Neuron (in vitro differentiated cells): Measurements from ENCODE around the gene SLAIN2.

Source experiments
- H2AFZ ChIP-seq: one replicate; pipeline ENCODE4 v1.6.1; 2013; ENCODE audit warnings: low read depth, mild to moderate bottlenecking, inconsistent platforms, low read length, moderate library complexity
- H3K27me3 ChIP-seq: one replicate; pipeline ENCODE4 v1.6.1; 2013; ENCODE audit warnings: low read length; ENCODE audit not compliant: insufficient read depth
- H3K36me3 ChIP-seq: one replicate; pipeline ENCODE4 v1.6.1; 2013; ENCODE audit warnings: low read length; ENCODE audit not compliant: insufficient read depth
- H3K4me1 ChIP-seq: one replicate; pipeline ENCODE4 v1.6.1; 2013; ENCODE audit warnings: low read length; ENCODE audit not compliant: insufficient read depth
- H3K4me3 ChIP-seq: 2 replicates; pipeline ENCODE4 v1.5.1; 2013; ENCODE audit warnings: mild to moderate bottlenecking, low read length, moderate library complexity
- H3K9me3 ChIP-seq: one replicate; pipeline ENCODE4 v1.6.1; 2013; ENCODE audit warnings: low read length

Gene SLAIN2

DNA sequence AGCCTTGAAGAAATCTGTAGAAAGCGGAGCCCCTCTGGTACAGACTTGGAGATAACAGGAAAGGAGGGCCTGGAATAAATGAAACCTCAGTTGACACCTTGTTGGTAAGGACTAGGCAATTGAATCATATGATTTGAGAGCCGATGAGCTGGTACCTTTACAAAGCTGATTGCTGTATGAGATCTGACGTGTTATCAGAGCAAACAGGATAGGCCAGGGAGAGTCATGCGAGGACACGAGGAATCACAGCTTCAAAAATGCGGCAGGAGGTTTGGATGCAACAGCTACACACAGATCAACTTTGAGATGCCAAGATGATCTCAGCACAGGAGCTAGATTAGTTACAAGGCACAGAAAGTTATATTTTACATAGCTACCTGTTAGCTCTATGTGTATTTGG lies 134.4 kb downstream of the SLAIN2 start:
- H3K4me1 ChIP-seq: no peaks in the 10 kb centered on the region
- no peaks in the 10 kb centered on the region for H3K27me3 ChIP-seq
- H3K36me3 ChIP-seq: no peaks in the 10 kb centered on the region
- H2AFZ ChIP-seq: no peak overlapping the region
- H3K4me3 ChIP-seq: no peak overlapping the region
- no peaks in the 10 kb centered on the region for H3K9me3 ChIP-seq
